HS-5 (cell line): ENCODE measurements around the gene MIDN.
"Not testable (repeated sequence)": the region's sequence is repeated elsewhere in the genome, so short reads cannot be mapped to it uniquely, and the experiment has no call there.

ENCODE experiments used
- DNase-seq: peaks from one replicate; pipeline ENCODE4 v3.0.0-alpha.2; 2012; ENCODE audit warnings: low read depth

The MIDN gene

DNA sequence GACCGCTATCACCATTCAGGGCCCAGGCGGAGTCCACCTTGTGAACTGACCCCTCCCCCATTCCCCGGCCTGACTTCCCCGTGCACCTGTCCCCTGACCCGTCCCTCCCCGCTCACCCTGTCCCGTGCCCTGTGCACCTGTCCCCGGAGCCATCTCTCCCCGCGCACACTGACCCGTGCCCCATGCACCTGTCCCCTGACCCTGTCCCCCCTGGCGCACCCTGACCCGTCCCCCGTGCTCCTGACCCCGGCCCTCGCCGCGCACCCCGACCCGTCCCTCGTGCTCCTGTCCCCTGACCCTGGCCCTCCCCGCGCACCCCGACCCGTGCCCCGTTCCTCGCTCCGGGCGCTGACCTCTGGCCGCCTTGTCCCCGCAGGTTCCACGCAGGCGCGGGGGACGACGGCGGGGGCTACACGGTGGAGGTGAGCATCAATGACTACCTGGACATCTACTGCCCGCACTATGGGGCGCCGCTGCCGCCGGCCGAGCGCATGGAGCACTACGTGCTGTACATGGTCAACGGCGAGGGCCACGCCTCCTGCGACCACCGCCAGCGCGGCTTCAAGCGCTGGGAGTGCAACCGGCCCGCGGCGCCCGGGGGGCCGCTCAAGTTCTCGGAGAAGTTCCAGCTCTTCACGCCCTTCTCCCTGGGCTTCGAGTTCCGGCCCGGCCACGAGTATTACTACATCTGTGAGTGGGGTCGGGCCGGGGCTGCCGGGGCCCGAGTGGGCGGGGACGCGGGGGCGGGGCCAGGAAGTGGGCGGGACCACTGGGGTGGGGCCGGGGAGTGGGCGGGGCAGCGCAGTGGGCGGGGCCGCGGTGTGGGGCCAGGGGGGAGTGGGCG lies 47.0 kb downstream of the MIDN start:
- no peak for DNase-seq

DNA sequence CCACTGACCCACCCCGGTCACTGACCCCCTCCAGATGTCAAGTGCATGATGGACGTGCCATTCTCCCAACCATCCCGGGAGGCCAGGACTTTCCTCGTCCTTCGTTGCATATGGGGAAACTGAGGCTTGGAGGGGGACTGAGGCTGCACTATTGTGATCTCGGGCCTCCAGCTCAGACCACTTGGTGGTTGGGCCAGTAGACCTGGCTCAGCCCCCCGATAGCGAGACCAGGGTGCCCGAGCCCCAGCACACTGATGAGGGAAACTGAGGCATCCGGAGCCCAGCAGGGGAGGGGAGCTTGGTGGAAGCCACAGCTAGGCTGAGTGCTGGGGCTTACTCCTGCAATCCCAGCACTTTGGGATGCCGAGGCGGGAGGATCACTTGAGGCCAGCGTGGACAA lies 47.7 kb downstream of the MIDN start:
- no peak for DNase-seq

DNA sequence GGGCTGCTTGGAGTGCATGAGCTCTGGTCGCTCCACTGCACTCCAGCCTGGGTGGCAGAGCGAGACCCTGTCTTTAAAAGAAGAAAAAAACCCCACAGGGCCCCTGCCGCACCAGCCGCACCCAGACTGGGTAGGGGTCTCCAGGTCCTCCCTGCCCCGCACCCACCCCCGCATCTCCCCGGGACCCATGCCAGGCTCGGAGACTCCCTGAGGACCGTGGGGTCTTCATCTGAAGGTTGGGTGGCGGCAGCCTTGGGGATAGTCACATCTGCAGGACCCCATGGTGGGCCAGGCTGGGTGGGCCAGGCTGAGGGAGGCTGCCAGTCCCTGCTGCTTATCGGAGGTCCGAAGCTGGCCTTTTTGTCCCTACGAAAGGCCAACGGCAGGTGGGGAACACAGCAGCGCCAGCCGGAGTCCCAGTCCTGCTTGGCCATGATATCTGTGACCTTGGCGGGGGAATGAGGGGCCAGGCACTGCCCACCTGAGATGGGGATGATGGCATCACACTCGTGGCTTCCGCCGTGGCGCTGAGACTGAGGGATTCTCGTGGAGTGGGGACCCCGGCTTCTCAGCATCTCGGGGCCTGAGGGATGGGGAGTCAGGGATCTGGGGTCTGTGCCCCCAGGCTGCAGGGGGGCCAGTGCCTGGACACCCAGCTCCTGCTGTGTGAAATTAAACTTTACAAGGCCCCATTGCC lies 48.3 kb downstream of the MIDN start:
- DNase-seq: no peak

DNA sequence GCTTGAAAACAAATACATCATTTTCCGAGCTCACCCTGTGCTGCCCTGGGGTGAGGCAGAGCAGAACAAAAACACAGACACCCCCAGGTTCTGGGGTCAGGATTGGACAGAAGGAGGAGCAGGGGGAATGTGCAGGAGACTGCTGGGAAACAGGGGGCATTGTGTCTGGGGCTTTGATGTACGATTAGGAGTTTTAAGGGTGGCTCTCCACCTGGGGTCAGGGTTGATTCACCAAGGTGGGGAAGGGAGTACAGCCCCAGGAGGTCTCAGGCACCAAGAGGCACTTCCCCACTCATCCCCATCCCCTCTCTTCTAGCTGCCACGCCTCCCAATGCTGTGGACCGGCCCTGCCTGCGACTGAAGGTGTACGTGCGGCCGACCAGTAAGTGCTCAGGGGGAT lies 49.9 kb downstream of the MIDN start:
- no peak for DNase-seq

DNA sequence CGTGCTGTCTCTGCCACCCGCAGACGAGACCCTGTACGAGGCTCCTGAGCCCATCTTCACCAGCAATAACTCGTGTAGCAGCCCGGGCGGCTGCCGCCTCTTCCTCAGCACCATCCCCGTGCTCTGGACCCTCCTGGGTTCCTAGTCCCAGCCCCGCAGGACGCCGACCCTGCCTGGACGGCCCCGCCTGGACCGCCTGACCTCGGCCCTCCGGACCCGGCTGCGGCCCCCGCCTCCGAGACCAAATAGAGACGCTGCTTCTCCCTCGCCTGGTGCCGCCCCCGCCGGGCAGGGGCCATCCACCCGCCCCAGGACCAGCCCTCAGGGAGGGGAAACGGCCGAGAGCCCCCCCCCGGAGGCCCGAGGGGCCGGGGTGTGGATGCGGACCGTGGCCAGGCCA lies 51.4 kb downstream of the MIDN start:
- DNase-seq: no peak

DNA sequence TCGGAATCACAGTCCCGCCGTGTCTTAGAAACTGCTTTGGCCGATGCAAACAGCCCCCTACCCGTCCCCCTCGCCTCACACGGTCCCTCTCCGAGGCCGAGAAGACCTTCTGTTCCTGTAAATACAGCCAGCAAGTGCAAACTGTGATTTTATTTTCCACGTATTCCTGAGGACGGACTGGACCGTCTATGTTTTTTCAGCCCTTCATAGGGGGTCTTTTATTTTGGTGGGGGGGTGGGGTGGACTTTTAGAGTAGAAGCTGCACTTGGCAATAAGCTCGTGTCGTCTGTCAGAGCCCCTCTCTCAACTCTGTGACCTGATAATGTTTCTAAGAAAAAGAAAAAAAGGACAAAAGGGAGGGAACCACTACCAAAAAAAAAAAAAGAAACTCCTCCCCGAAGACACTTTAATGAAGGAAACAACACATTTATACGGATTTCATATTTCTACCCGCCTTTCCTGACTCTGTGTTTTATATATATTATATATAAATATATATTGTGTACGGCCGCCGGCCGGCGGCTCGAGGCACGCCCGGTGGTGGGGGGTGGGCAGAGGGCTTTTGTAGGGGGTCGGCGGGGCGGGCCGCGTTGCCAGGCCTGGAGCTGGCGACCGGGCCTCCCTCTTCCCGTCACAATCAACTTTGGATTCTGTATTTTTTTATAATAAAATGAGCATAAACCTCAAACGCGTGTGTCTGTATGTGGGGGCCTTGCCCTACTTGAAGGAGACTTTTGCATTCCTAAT lies 52.5 kb downstream of the MIDN start:
- no peak for DNase-seq

DNA sequence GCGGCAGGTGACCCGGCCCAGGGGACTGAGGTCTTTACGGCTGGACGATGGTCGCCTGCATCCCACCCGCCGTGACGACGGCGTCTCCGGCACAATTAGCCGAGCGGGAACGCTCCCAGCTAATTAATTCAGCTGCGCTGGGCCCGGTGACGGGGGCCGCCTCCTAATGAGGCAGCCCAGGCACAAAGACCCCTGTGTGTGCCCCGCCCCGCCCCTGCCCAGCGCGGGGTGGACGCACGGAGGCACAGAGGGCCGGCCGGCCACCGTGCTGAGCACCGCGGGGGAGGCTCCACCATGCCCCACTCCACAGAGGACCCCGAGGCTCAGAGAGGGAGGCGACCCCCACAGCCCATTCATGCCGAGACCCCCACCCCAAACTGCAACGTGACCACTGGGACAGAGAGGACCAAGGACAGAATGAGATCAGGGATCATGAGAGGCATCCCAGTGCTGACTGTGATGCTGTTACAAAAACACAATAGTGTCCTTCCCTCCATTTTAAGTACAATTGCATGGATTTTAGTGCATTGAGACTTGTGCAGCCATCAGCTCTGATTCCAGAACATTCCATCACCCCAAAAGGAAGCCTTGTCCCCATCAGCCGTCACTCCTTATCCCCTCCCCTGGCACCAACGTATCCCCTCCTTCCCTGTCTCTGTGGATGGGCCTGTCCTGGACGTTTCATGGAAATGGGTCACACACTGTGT lies 54.3 kb downstream of the MIDN start:
- no peak for DNase-seq

DNA sequence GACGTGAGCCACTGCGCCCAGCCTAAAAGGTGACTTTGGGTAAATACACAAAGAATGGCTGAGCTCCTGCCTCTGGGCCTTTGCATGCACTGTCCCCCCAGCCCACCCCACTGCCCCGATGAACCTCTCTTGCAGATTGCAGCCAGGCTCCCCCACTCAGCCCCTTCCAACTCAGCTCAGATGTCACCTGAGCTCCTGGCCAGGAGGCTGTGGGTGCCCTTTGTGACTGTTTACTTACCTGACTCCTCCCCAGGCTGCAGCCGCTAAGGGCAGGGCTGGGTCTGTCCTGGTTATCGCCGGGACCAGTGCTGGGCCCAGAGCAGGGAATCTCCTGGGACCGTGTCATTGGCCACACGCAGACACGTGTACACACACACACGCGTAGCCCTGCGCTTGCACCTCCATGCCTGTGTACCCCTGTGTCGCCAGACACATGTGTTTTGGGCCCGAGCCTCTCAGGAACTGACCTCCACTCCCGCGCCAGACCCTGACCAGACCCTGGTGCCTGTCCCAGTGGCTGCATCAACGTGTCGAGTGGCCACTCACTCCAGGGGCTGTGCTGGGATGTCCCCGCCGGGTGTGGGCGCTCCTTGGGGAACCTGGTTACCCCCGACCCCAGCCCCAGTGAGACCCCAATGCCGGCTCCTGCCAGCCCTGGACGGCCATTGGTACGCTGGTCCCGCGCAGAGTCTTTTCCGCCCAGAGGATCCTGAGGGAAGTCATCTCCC lies 56.0 kb downstream of the MIDN start:
- DNase-seq: no peak

DNA sequence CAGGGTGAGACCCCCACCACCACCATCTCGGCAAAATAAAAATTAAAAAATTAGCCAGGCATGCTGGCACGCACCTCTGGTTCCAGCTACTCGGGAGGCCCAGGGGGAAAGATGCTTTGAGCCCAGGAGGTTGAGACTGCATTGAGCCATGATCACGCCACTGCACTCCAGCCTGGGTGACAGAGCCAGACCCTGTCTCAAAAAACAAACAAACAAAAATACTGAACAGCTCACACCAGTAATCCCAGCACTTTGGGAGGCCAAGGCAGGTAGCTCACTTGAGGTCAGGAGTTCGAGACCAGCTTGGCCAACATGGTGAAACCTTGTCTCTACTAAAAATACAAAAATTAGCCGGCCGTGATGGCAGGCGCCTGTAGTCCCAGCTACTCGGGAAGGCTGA lies 57.0 kb downstream of the MIDN start:
- not testable (repeated sequence) for DNase-seq

DNA sequence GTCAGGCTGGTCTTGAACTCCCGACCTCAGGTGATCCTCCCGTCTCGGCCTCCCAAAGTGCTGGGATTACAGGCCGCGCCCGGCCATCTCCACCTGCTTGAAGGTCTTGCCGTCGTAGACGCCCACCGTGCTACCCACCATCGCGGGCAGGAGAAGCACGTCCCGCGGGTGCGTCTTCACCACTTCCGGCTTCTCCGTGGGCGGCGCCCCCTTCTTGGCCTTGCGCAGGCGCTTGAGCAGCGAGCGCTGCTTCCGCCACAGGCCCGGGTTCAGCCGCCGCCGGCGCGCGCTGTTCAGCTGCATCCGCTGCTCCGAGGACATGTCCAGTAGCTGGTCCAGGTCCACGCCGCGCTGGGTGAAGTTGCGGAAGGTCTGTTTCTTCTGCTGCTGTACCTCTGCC lies 58.9 kb downstream of the MIDN start:
- DNase-seq: no peak

DNA sequence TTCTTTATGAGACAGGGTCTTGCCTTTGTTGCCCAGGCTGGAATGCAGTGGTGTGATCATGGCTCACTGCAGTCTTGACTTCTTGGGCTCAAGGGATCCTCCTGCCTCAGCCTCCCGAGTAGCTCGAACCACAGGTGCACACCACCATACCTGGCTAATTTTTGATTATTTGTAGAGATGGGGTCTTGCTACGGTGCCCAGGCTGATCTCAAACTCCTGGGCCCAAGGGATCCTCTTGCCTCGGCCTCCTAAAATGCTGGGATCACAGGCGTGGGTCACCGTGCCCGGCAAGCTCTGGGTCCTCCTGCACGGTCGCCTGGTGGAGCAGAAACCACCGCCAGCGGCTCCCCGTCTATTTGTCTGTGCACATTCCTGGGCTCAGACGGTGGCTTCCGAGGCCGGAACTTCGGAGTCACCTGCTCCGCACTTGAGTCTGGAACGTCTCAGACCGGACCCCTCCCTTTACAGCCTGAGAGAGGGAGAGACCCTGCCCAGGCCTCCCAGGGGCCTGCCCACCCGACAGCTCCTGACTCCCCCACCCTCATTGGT lies 59.4 kb downstream of the MIDN start:
- no peak for DNase-seq

DNA sequence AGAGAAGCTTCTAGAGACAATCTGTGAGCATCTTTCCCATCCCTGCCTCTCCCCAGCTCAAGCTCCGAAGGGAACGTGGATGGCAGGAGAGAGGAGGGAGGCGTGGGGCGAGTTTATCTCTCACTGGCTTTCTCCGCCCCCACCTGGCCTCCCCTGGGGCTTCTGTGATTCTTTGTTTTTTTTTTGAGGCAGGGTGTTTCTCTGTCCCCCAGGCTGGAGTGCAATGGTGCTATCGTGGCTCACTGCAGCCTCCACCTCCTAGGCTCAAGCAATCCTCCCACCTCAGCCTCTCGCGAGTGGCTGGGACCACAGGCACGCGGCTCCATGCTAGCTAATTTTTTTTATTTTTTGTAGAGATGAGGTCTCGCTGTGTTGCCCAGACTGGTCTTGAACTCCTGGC lies 60.3 kb downstream of the MIDN start:
- DNase-seq: no peak
